Neural progenitor cell (in vitro differentiated cells): ENCODE data around the gene SLC35F3. TPM values are rescaled to one million over a fixed set of nuclear protein-coding genes. Genes with fewer than 3 reads are reported as not detected.

Source experiments
- DNase-seq: peaks from one replicate; pipeline ENCODE4 v3.0.0-alpha.2; 2016; ENCODE audit warnings: low spot score
- H2AFZ ChIP-seq: fragments of 200-600 bp; sonication (generic); replicated peaks from 2 replicates; pipeline ENCODE4 v1.6.1; 2016; ENCODE audit warnings: antibody characterized with exemption
- H3F3A ChIP-seq: fragments of 200-600 bp; sonication (generic); 2 replicates; pipeline ENCODE4 v1.6.1; 2016; ENCODE audit warnings: antibody characterized with exemption, low read depth
- H3K27ac ChIP-seq: fragments of 200-600 bp; sonication (generic); 2 replicates; pipeline ENCODE4 v1.5.1; 2016; ENCODE audit warnings: mild to moderate bottlenecking
- H3K27me3 ChIP-seq: fragments of 200-600 bp; sonication (generic); 2 replicates; pipeline ENCODE4 v1.6.1; 2016; ENCODE audit warnings: mild to moderate bottlenecking, moderate library complexity
- H3K36me3 ChIP-seq: fragments of 200-600 bp; sonication (generic); 2 replicates; pipeline ENCODE4 v1.5.1; 2016
- H3K4me1 ChIP-seq: fragments of 200-600 bp; sonication (generic); 2 replicates; pipeline ENCODE4 v1.6.1; 2016; ENCODE audit warnings: mixed run types
- H3K4me2 ChIP-seq: fragments of 200-600 bp; sonication (generic); 2 replicates; pipeline ENCODE4 v1.6.1; 2016
- H3K4me3 ChIP-seq: fragments of 200-600 bp; sonication (generic); 2 replicates; pipeline ENCODE4 v1.5.1; 2016
- H3K79me2 ChIP-seq: fragments of 200-600 bp; sonication (generic); 2 replicates; pipeline ENCODE4 v1.6.1; 2016; ENCODE audit warnings: low read depth
- H3K9ac ChIP-seq: fragments of 200-600 bp; sonication (generic); 2 replicates; pipeline ENCODE4 v1.6.1; 2016
- H3K9me3 ChIP-seq: fragments of 200-600 bp; sonication (generic); 2 replicates; pipeline ENCODE4 v1.5.1; 2016; ENCODE audit warnings: low read depth
- H4K20me1 ChIP-seq: fragments of 200-600 bp; sonication (generic); 2 replicates; pipeline ENCODE4 v1.6.1; 2016; ENCODE audit warnings: low read depth
- H3K27ac Mint-ChIP-seq: 3 replicates; pipeline ENCODE4 v1.8.0; 2021; ENCODE audit warnings: mixed read lengths
- H3K27me3 Mint-ChIP-seq: 2 replicates; pipeline ENCODE4 v1.8.0; 2022; ENCODE audit warnings: low read depth, mild to moderate bottlenecking, inconsistent platforms, moderate library complexity, mixed read lengths; ENCODE audit not compliant: insufficient read depth
- H3K36me3 Mint-ChIP-seq: 3 replicates; pipeline ENCODE4 v1.8.0; 2021; ENCODE audit warnings: mixed read lengths
- H3K4me1 Mint-ChIP-seq: 3 replicates; pipeline ENCODE4 v1.8.0; 2021; ENCODE audit warnings: mixed read lengths
- H3K4me3 Mint-ChIP-seq: 3 replicates; pipeline ENCODE4 v1.8.0; 2021; ENCODE audit warnings: mild to moderate bottlenecking, moderate library complexity, mixed read lengths
- H3K9me3 Mint-ChIP-seq: 3 replicates; pipeline ENCODE4 v1.8.0; 2020; ENCODE audit warnings: mixed read lengths
- EZH2 ChIP-seq: fragments of 200-600 bp; sonication (generic); IDR thresholded peaks from 2 replicates; pipeline ENCODE4 v1.6.1; 2017; ENCODE audit warnings: antibody characterized with exemption, mild to moderate bottlenecking, moderate library complexity
- EZH2phosphoT487 ChIP-seq: fragments of 200-600 bp; sonication (generic); IDR thresholded peaks from 2 replicates; pipeline ENCODE4 v1.6.1; 2017; ENCODE audit warnings: antibody characterized with exemption
- total RNA-seq: library from RNA; depleted of rRNA; stranded (reverse); fragments of >200 nt; gene quantifications from 2 replicates; pipeline ENCODE4 v1.2.3, GENCODE V29; 2015; ENCODE audit warnings: low replicate concordance
- TF ChIP-seq, protein P1 (sequence below): fragments of 200-600 bp; sonication (generic); IDR thresholded peaks from 2 replicates; pipeline ENCODE4 v1.5.1; 2017; ENCODE audit warnings: antibody characterized with exemption, mild to moderate bottlenecking

The SLC35F3 gene
- total RNA-seq, 1 donor from 2014 or later = 0.79 TPM

DNA sequence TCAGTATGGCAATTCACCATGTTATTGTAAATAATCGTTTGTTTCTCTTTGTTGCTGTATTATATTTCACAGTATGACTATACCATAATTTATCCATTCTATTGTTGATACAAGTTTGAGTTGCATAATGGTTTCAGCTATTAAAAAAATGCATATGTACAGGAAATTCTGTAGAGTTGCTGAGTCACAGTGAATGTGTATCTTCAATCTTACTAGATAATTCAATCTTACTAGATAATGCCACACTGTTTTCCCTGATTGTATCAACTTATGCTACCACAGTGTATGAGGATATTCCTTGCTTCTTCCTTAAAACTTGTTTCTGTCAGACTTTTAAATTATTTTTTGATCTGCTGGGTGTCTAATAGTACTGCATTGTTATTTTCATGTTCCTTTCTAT lies 465.3 kb downstream of the SLC35F3 start:
- no peaks in the 10 kb centered on the region for H3K36me3 ChIP-seq
- Mint-ChIP-seq H3K4me3 (no peak overlapping the region), H3K36me3 (no peaks in the 10 kb centered on the region), H3K9me3 (no peaks in the 10 kb centered on the region), H3K4me1 (peaks cover 15% of the 10 kb centered on the region), H3K27ac (no peak overlapping the region), H3K27me3 (no peaks in the 10 kb centered on the region)
- no peaks in the 10 kb centered on the region for H3K9me3 ChIP-seq
- no peak for TF ChIP-seq EZH2
- no peak for TF ChIP-seq EZH2phosphoT487
- TF ChIP-seq, protein P1, sequence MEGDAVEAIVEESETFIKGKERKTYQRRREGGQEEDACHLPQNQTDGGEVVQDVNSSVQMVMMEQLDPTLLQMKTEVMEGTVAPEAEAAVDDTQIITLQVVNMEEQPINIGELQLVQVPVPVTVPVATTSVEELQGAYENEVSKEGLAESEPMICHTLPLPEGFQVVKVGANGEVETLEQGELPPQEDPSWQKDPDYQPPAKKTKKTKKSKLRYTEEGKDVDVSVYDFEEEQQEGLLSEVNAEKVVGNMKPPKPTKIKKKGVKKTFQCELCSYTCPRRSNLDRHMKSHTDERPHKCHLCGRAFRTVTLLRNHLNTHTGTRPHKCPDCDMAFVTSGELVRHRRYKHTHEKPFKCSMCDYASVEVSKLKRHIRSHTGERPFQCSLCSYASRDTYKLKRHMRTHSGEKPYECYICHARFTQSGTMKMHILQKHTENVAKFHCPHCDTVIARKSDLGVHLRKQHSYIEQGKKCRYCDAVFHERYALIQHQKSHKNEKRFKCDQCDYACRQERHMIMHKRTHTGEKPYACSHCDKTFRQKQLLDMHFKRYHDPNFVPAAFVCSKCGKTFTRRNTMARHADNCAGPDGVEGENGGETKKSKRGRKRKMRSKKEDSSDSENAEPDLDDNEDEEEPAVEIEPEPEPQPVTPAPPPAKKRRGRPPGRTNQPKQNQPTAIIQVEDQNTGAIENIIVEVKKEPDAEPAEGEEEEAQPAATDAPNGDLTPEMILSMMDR = no peak
- H3K4me3 ChIP-seq = no peak overlapping the region
- peaks cover 21% of the 10 kb centered on the region for H3K27me3 ChIP-seq
- H3F3A ChIP-seq = peaks cover 8% of the 10 kb centered on the region
- no peak overlapping the region for H3K4me2 ChIP-seq
- no peak for DNase-seq
- peaks cover 22% of the 10 kb centered on the region for H3K79me2 ChIP-seq
- H3K4me1 ChIP-seq = peaks cover 6% of the 10 kb centered on the region
- H3K9ac ChIP-seq = no peak overlapping the region
- no peaks in the 10 kb centered on the region for H4K20me1 ChIP-seq
- H2AFZ ChIP-seq = no peak overlapping the region
- H3K27ac ChIP-seq = no peak overlapping the region

DNA sequence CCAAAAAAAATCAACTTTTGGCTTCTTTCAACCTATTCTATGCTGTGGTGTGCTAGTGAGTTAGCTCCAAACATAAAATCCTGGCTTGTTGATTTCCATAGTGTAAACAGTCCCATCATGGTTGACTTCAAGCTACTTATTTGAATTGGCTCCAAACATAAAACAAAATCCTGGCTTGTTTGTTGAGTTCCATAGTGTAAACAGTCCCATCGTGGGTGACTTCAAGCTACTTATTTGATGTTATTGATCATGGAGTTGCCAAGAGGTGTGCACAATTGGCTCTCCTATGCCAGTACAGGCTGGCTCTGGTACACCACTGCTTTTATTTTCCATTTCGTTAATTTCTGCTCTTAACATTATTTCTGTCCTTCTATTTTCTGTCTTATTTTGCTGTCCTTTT lies 466.9 kb downstream of the SLC35F3 start:
- no peak overlapping the region for H3K27ac ChIP-seq
- no peak overlapping the region for H2AFZ ChIP-seq
- H3K4me1 ChIP-seq = peaks cover 6% of the 10 kb centered on the region
- TF ChIP-seq, protein P1 = no peak
- TF ChIP-seq EZH2phosphoT487 (no peak), EZH2 (no peak)
- H3K4me1 Mint-ChIP-seq = peaks cover 15% of the 10 kb centered on the region
- no peak overlapping the region for H3K27ac Mint-ChIP-seq
- peaks cover 8% of the 10 kb centered on the region for H3F3A ChIP-seq
- no peaks in the 10 kb centered on the region for H3K27me3 Mint-ChIP-seq
- H3K27me3 ChIP-seq = peaks cover 21% of the 10 kb centered on the region
- peaks cover 6% of the 10 kb centered on the region for H3K36me3 Mint-ChIP-seq
- no peaks in the 10 kb centered on the region for H4K20me1 ChIP-seq
- no peak overlapping the region for H3K4me3 ChIP-seq
- peak overlapping the region; percentile 99 for H3K4me3 Mint-ChIP-seq
- no peak overlapping the region for H3K9ac ChIP-seq
- no peaks in the 10 kb centered on the region for H3K36me3 ChIP-seq
- H3K9me3 Mint-ChIP-seq = no peaks in the 10 kb centered on the region
- no peaks in the 10 kb centered on the region for H3K9me3 ChIP-seq
- peaks cover 23% of the 10 kb centered on the region for H3K79me2 ChIP-seq
- H3K4me2 ChIP-seq = no peak overlapping the region
- no peak for DNase-seq

DNA sequence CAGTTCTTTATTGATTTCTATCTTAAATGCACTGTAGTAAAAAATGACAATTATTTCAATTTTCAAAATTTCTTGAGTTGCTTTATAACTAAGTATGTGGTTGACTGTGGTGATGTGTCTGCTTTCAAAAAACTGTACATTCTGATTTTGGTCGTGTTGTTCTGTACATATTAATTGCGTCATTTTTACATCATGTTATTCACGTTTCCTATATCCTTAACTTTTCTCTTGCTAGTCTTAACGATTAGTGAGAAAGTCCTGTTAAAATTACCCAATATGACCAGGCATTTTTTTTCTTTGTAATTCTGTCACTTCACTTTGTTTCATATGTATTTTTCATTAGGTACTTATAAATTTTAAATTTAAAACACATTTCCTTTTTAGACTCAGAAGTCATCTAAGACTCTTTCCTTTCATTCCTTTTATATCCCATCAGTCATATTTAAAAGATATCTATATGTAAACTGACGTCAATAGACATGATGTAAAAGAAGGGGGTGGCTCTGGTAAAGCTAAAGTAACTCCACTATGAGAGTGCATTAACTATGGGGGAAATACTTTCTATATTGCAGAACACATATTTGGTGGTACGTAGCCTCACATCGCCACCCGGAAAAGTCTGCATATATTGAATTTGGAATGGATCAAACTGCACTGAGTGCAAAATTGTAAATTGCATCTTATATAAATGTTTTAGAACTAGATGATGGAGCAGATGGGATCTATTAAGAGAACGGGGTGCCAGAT lies 467.7 kb downstream of the SLC35F3 start:
- no peak for DNase-seq
- H3K27me3 ChIP-seq = peaks cover 21% of the 10 kb centered on the region
- peaks cover 8% of the 10 kb centered on the region for H3F3A ChIP-seq
- H4K20me1 ChIP-seq = no peaks in the 10 kb centered on the region
- peak overlapping the region; percentile 92 for H3K4me2 ChIP-seq
- H3K9me3 ChIP-seq = no peaks in the 10 kb centered on the region
- Mint-ChIP-seq H3K4me1 (peaks cover 15% of the 10 kb centered on the region), H3K4me3 (peak overlapping the region; percentile 99), H3K36me3 (peaks cover 9% of the 10 kb centered on the region), H3K27ac (peak overlapping the region; percentile 98), H3K27me3 (peaks cover 2% of the 10 kb centered on the region), H3K9me3 (no peaks in the 10 kb centered on the region)
- no peaks in the 10 kb centered on the region for H3K36me3 ChIP-seq
- H3K4me3 ChIP-seq = peak overlapping the region; percentile 88
- H3K27ac ChIP-seq = no peak overlapping the region
- no peak overlapping the region for H2AFZ ChIP-seq
- no peak for TF ChIP-seq EZH2
- no peak for TF ChIP-seq EZH2phosphoT487
- TF ChIP-seq, protein P1 = no peak
- peak overlapping the region; percentile 81 for H3K9ac ChIP-seq
- peaks cover 6% of the 10 kb centered on the region for H3K4me1 ChIP-seq
- H3K79me2 ChIP-seq = peaks cover 23% of the 10 kb centered on the region
